GM18870 (cell line): ENCODE measurements around the gene ODF4.
"Not testable (repeated sequence)": the region's sequence is repeated elsewhere in the genome, so short reads cannot be mapped to it uniquely, and the experiment has no call there.

Experiments
- ATAC-seq: cut with Tn5 transposase; IDR thresholded peaks from one replicate; pipeline ENCODE4 v1.9.1; 2021; ENCODE audit warnings: moderate library complexity; ENCODE audit not compliant: unreplicated experiment

The ODF4 gene

DNA sequence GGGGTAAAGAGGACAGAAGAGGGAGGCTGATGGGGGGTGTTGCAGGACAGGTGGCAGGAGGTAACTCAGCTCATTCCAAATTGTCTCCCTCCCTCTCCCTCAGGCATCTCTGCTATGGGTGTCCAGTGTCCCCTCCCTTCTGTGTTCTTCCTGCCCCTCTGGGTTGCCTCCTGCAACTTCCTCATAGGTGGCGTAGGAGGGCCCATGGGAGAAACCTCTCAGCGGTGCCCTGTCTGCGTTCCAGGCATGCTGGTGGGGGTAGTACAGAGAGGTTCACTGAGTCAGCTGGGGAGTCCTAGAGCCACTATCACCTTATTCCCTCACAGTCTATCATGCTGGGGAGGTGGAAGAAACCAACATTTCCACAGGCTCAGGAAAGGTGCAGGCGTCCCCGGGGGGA lies 14.7 kb upstream of the ODF4 start:
- no peak for ATAC-seq

DNA sequence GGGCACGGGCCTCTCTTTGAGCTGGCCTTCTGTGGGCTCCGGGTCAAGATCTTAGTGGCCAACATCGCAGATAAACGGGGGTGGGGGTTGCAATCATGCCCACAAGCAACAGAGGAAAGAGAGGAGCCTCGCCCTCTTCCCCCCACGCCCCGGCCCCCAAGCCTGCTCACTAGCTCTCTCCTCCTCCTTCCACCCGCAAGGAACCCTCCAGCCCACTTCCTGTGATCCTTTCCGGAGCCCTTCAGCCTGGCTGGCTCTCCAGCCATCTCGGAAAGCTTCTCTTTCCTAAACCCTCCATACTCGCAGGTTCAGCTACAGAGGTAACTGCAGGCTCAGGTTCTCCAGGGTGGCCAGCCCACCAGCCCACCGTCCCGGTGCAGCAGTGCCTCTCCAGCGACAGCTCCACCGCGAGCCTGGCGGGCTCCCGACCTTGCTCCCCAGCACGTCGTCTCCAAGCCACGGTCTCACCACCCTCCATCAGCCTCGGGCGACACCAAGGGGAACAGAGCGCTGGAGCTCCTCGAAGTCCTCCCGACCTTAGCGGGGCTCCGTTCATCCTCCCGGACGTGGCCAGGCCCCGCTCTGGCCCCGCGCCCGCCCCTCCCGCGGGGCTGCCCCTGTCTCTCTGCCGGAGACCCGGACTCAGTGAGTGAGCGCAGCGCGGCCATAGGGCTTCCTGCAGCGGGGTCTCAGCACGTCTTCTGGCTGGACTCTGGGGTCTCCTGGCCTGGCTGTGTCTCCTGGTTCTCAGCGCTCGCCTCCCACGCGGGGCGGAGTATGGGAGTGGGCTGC lies 12.9 kb upstream of the ODF4 start:
- no peak for ATAC-seq

DNA sequence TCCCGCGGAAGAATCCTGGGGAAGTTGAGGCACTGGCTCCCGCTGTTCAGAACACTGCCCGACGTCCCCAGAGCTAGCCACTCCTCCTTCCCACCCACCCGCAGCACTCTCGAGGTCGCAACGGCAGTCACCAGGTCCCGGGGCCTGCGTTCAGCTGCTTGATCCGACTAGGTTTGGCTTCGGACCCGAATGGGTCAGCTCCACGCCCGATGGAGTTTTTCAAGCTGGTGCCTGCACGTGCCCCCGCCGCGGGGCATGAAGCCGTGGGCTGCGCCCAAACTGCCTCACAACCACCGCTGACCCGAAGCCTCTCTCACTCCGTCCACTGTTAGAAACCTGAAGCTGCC lies 12.4 kb upstream of the ODF4 start:
- ATAC-seq, result no peak

DNA sequence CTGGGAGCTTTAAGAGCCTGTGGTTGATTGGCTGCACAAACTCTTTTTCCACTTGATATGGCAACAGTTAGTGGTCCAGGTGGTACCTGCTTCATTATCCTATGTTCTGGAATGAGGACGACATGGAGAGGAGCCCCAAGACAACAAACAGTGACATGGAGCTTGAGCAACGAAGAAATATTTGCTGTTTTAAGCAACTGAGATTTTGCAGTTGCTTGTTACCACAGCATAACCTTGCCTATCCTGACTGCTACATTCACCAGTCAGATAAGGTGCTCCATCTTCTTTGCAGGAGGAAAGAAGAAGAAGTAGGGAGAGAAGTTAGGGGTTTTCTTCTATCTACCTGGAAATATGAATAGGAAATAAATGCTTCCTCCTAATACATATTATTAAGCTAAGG lies 7.5 kb upstream of the ODF4 start:
- no peak for ATAC-seq

DNA sequence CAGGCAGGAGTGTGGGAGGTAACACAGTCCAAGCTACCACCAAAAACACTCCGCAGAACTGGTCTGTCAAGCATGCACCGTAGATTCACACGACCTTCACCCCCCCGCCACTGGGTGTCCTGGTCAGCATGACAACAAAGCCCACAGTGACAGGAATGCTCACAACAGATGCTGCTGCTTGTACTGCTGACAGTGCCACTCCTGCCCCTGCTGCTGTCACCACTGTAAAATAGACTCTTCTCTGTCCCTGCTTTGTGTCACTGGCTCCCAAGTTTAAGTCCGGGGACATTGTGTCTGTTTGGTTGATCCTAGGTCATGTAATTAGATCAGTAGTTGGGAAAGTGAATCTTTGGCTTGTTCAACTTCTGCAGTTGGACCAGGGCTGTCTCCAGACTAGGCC lies 7.0 kb upstream of the ODF4 start:
- ATAC-seq, result no peak

DNA sequence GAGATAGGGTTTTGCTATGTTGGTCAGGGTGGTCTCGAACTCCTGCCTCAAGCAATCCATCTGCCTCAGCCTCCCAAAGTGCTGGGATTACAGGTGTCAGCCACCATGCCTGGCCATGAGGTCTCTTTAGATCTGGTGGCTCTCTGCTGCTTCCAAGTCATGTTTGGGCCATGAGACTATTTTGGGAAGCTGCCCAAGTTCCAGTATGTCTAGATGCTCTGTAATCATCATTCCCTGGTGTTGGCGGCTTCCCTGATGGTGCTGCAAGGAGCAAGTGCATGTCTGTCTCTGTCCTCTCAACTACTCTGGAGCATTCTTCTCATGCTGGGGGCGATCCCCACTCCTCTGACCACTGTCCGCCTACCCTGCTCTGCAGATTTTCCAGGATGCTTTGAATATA lies 6.4 kb upstream of the ODF4 start:
- ATAC-seq, result no peak

DNA sequence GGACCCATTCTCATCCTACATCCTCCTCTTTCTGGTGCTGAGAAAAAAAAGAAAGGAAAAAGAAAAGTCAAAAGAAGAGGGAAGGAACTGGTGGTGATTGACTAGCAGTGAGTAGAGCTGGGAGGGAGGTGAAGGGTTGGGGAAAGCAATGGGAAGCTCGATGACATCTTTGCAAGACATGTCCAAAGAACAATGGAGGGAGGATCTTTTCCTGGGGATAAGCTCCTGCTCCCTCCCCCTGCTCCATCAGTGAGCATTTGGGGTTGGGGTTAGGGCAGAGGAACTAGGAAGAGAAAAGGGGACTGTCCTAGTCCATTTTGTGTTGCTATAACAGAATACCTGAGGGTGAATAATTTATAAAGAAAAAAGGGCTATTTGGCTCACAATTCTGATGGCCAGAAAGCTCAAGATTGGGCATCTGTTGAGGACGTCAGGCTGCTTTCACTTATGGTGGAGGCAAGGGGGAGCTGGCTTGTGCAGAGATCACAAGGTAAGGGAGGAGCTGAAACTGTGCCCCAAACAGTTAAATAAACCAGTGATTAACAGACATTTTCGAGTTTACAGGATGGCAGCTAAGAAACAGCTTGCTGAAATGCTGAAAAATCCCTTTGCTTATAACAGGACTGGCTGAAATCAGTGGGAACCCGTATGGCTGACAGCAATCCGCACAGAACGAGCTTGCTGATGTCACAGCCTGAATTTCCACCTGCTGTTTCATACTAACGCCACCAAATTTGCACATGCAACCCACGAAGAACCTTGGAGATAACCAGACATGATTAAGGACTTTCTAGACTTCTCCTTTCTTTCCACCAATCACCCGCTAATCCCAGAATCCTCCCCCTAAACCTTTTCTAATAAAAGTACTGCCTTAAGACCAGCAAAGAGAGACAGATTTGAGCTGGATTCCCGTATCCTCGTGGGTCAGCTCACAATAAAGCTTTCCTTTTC lies 1.6 kb upstream of the ODF4 start:
- no peak for ATAC-seq

DNA sequence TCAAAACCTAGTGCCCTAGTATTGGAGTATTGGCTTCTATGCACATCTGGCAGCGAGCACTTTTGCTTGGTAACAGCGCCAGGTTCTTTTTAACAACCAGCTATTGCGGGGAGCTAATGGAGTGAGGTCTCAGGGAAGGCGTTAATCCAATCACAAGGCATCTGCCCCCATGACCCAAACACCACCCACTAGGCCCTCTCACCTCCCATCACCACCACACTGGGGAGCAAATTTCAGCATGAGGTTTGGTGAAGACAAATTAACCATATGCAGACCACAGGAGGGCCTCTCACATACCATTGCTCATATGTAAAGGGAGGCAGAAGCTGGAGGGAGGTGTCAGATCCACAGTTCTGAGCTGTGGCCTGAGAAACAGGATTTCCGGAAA lies 893 bp upstream of the ODF4 start:
- ATAC-seq, result no peak

DNA sequence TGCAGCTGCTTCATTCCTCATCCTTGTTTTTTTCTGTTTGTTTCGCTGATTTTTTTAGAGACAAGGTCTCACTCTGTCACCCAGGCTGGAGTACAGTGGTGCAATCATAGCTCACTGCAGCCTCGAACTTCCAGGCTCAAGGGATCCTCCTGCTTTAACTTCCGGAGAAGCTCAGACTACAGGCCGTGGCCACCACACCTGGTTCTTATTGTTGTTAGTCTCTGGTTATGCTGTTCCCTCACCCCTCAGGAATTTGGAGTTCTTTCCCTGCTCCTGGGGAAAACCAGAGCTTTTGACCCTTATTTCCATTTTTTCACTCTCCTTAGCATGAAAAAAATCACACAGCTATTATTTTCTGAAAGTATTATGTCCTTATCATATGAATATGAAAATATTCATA lies 1.8 kb downstream of the ODF4 start:
- ATAC-seq, result no peak

DNA sequence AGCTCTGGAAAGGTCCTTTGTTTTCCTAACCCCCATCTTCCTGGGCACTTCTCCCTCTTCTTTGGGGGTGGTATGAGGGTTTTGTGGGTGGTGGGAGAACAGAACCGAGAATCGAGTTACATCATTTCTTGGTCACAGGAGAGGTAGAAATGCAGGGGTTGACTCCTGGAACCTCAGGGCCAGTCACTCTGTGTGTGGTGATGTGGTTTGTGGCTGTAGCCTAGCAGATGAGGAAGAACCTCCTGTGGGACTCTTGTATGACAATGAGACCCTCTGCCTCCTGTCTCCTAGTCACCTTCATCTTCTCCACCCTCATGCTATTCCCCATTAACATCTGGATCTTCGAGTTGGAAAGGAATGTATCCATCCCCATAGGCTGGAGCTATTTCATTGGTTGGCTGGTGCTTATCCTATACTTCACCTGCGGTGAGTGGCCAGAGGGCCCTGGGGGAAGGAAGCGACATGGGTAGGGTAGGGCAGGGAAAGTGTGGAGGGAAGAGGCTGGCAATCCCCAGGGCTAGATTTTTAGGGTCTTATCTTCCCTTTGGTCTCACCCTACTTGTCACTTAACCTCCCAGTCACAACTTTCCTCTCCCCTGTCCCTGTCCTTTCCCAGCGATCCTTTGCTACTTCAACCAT lies 5.5 kb downstream of the ODF4 start:
- no peak for ATAC-seq

DNA sequence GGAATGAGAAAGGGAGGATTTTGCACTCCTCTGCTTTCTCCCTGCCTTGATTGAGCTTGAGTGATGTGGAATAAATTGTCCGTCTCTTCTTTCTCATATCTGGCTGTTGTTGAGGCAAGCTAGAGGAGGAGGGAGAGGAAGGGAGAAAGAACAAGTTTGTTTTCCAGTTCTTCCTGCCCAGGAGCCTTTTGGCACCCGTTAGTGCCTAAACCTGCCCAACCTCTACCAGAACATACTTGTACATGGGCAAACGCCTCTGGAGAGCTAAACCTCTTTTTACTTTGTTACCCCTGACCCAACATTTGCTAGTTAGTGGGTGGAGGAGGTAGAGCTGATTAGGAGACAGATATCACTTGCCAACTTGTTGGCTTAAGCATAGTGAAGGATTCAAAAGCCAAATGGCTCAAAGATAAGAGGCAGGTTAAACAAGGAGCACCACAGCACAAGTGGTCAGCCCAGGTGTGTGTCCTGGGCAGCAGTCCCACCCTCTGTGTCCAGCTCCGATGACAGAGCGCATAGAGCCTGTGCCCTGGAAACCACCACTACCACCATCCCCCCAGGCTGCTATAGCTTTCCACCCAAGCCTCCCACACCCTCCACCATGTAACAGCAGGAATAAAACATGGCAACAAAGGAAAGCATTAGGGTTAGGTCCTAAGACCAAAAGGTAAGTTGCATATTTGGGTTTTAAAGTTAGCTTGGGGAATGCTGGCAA lies 6.5 kb downstream of the ODF4 start:
- ATAC-seq, result no peak

DNA sequence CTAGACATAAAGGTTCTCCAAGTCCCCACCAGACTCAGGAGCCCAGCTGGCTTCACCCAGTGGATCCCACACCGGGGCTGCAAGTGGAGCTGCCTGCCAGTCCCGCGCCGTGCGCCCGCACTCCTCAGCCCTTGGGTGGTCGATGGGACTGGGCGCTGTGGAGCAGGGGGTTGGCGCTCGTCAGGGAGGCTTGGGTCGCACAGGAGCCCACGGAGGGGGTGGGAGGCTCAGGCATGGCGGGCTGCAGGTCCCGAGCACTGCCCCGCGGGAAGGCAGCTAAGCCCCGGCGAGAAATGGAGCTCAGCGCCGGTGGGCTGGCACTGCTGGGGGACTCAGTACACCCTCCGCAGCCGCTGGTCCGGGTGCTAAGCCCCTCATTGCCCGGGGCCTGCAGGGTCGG lies 7.4 kb downstream of the ODF4 start:
- not testable (repeated sequence) for ATAC-seq

DNA sequence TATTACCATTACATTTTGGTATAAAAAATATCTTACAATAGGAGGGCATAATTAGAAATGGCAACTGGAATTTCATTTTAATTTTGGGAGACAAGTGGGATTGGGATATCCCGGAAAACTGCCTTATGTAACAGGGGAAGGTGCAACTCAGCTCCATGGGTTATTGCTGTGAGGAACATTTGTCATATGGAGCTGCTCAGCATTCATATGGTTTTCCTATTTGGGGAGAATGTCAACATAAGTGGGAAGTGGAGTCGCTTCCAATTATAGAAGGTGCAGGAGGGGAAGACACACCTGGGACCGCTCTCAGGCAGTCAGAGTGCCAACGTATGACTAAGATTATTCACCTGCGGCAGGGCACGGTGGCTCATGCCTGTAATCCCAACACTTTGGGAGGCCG lies 10.7 kb downstream of the ODF4 start:
- ATAC-seq, result no peak

DNA sequence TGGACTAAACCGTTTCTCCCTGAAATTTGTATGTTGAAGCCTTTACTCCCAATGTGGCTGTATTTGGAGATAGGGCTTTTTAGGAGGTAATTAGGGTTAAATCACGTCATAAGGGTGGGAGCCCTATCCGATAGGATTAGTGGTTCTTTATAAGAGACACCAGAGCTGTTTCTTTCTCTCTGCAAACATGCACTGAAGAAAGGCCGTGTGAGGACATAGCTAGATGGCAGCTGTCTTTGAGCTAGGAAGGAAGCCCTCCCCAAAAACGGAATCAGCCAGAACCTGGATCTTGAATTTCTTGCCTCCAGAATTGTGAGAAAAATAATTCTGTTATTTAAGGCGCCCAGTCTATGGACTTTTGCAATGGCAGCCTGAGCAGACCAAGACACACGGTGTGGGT lies 14.1 kb downstream of the ODF4 start:
- ATAC-seq, result no peak

DNA sequence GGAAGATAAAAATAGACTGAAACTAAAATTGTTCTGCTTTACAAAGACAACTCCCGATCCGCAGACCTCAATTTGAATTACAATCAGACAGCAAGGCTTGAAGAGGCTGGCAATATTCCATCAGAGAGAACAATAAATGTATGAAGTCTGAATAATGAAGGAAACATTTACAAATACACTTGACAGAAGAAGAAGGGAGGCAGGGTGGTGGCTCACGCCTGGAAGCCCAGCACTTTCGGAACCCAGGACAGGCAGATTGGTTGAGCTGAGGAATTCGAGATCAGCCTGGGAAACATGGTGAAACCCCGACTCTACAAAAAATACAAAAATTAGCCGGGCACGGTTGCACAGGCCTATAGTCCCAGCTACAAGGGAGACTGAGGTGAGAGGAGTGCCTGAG lies 14.6 kb downstream of the ODF4 start:
- no peak for ATAC-seq

DNA sequence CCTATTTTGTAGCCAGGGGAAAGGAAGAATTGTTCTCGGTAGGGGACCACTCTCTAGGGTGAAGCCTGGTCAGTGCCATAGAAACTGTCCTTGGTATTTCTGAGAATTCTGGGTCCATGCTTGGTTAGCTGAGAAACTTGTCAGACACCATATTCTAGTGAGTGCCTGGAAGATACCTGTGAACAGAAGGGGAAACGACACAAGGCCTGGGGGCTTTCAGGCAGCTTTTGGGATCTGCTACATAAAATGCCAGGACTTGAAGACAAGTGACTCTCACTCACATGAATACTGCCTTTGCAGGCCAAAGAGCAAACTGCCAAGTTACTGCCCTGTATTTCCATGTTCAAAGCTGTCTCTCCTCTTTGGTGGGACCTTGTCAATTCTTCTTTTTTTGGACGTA lies 18.3 kb downstream of the ODF4 start:
- ATAC-seq, result no peak

DNA sequence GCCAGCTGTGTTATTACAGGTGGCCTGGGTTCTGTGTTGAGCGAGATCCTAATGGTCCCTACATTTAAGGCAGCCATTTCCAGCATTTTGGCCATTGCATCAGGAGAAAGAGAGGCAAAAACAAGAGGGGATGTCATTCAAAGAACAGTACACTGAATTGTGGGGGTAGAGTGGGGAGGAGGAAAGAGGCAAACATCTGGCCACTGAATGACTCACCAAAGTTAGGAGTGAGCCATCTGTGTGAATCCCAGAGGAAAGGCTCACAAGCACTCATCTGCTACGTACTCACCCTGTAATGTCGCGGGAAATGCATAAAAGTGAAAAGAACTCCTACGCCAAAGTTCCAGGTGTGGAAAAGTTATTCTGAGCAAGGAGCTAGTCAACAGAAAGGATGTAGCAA lies 20.1 kb downstream of the ODF4 start:
- no peak for ATAC-seq

DNA sequence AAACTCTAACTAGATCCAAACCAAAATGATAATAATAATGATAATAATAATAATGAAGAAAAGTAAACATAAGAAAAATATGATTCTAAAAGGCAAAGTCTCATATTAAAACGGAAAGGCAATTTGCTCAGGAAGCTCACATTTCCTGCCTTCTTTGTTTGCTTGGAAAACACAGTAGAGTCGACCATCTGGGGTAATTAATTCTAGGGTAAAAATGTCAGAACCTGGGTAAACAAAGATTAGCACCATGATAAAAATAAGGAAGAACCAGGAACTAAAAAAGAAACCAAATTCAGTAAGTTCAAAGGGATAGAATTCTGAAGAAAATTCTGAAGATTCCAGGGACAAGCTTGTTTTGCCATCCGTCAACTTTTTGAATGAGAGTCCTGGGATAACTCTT lies 20.6 kb downstream of the ODF4 start:
- no peak for ATAC-seq

DNA sequence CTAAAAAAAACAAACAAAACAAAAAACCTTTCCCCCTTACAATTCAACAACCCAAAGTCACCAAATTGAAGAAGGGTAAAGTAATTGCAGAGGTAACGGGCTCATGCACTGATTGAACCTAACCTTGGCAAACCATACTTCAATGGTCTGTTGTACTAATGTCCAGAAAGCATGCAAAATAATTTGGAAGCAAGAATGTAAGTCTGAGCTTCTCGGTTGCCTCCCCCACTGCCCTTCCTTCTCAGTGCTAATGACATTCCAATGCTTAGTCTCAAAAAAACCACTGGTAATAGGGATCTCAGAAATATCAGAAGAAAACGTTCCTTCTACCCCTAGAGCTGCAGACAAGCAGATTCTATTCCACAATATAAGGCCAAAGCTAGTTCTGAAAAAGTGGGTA lies 21.1 kb downstream of the ODF4 start:
- ATAC-seq, result no peak

DNA sequence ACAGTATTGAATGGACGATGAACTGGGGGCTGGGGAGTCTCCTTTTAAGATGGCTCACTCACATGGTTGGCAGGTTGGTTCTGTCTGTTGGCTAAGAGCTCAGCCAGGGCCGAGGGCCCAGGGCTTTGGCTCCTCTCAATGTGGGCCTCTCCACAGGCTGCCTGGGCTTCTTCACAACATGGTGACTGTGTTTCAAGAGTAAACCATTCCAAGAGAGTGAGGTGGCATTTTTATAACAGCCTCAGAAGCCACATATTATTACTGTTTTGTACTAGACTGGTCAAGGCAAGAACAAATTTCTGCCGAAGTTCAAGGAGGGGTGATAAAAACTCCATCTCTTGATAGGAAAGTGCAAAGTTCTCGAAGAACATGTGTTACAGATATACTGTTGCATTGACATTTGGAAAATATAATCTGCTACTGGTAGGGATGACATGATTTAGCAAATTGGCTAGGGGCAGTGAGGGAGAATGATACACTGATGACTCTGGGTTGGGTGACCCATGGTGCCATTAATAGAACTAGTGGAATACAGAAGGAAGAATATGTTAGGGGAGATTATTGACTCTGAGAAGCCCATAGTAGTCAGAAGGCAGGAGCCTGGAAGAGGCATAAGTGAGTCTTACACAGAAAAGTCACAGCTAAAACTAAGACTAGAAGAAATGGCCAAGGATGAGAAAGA lies 23.2 kb downstream of the ODF4 start:
- ATAC-seq, result no peak

DNA sequence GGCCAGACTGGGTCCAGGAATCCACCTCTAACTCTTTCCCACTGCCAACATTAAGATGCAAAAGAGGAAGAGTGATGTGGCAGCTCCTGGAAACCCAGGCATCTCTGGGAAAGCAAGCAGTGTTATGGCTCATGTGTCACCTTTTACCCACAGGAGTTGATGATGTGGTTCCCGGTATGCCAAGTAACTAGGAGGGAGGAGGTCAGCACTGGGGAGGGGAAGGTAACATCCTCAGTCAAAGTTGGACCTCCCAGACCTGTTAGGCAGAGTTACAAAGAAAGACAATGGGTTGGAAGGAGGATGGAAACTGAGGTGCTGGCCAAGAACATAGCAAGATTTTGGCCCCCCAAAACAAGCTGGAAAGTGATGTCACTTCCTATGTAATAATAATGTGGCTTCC lies 25.5 kb downstream of the ODF4 start:
- no peak for ATAC-seq
